NCI-H226 (cell line): ENCODE results near the gene TMEM181.
"Not testable (repeated sequence)": the region's sequence is repeated elsewhere in the genome, so short reads cannot be mapped to it uniquely, and the experiment has no call there.

Source experiments
- DNase-seq: peaks from one replicate; pipeline ENCODE4 v3.0.0-alpha.2; 2015

TMEM181 gene

DNA sequence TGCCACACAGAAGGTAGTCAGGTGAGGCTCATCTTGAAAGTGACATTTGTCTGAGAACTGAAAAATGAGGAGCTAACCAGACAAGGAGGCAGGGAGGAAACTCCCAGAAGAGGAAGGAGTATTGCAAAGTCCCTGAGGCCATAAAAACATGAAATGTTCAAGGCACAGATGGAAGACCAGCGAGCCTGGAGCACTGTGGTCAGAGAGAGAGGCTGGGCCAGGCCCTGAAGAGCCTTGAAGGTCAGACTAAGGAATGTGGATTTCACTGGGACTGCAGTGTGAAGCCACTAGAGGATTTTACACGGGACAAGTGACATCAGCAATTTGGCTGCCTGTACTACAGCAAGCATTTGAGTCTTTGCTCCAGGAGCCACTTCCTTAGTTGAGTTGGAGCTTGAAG is 21.1 kb upstream of the TMEM181 start:
- DNase-seq, result no peak

DNA sequence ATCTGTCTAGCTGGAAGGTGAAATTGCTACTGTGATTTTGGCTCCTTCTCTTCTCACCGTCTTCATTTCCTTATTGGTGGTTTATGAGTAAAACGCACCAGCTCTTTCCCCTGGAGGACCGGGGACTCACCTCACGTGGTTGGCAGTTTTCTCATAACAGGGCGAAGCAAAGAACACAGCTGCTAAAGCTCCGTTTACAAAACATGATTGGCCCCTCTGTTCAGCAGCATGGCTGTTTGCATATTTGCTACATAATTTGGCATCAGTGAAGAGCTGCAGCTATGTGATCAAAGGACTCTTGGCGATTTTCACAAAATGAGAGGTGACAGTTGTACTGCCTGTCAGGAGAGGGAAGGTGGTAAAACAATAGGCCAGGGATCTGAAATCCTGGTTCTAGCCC is 20.5 kb upstream of the TMEM181 start:
- DNase-seq, result no peak

DNA sequence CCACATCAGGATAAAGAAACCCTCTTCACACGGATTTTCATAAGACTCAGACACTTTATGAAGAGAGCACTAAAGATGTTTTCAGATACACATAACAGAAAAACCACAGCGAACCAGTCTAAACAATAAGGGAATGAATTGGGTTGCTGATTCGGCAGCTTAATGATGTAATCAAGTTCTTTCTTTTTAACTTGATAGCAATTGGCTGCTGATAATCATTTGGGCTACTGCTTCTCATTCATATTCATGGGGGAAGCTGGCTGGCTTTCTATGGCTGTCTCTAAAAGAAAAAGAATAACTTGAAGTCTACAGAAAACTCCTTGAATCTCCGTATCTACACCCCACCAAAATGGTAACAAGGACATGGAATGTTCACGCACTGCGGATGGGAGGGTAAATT is 20.0 kb upstream of the TMEM181 start:
- no peak for DNase-seq

DNA sequence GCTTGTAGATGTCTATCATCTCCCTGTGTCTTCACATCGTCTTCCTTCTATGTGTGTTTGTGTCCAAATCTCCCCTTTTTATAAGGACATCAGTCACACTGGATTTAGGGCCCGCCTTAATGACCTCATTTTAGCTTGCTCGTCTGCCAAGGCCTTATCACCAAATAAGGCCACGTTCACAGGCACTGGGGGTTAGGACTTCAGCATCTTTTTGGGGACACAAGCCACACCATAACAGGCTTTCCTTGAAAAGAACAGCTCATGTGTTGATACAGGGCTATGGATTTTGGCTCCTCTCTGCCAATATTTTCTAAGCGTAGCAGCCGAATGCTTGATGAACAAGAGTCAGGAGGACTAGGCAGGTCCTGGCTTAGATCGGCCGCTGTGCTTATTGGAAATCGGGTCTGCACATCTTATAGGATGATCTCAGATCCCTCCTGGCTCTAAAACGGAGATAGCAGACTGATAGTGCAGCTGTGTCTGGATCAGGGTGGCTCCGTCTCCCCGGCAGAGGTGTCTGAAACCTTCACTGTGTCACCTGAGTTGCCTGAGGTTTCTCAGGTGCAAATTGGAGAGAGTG is 16.2 kb upstream of the TMEM181 start:
- DNase-seq, result no peak

DNA sequence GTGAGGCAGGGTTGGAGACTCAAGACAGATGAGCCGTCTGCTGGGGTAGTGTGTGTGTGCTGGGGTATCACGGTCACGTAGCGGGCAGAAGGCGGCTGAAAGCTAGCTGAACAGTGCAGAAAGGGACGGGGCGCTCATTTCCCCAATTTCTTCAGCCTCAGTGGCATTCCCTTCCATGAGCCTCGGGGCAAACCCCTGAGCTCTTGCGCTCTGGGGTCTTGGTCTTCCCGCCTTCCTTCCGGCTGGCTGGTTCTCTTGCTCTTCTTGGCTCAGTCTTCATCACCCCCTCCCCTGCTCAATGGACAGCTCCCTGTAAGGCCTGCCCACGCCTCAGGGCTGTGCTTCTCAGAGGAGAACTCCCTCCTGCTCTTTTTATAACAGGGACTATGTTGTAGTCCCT is 15.5 kb upstream of the TMEM181 start:
- no peak for DNase-seq

DNA sequence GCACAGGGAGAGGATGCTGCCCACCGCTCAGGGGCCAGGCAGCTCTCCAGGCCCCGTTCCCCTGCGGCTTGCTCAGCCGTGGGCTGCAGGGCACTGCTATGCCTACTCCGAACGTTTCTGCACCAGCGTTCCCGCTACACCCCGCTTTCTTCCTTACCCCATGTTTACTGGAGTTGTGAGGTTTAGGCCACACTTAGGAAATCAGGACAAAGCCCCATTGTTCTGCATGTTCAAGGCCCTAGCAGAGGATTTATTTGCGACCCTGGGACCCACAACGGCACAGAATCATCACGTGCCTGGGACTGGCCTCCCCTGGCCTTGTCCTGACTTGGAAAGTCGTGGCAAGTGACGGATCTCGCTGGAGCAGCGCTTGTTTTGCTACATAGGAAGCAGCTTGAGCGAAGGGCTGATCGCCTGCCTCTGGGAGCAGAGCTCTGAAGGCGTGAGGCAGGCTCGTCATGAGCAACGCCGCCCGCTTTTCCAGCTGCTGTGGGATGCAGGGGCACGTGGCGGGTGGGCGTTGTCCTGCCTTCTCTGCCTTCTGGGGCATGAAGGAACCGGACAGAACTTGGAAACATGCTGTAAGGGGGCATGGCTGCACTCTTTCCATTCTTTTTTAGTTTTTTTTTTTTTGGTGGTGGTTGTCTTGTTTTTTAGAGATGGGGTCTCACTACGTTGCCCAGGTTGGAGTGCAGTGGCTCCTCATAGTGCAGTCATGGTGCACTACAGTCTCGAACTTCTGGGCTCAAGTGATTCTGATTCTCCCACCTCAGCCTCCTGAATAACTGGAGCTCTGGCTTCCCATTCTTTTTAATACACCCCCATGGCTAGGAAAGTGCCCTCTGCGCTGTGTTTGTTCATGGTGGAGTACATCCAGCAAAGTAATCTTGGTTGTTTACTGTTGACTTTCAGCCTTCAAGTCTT is 14.6 kb upstream of the TMEM181 start:
- no peak for DNase-seq

DNA sequence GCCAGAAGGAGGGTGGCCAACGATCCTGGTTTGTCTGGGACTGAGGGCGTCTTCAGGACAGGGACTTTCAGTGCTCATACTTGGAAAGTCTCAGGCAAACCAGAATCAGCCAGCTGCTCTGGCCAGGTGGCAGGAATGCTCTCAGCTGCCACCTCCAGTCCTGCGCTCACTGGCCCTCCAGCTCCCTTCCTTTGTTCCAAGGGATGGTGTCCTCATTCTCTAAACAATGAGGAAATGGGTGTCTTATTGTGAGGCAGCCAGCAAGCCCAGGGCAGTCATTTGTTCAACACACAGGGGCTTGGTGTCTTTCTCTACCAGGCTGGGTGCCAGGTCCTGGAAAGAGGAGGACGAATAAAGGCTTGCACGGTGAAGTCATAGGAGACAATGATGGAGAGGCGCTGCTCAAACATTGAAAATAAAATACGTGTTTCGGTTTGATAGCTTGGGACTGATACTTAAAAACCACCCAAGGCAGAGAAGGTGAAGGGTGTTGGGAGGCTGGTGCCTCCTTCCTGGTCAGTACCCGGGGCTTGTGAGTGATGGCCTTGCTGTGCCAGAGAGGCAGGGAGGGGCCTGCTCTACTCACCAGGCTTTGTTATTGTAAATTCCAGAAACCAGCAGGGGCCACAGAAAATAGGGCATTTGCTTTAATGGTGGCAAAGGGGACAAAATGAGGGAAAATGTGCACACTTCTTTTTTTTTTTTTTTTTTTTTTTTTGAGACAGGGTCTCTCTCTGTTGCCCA is 11.3 kb upstream of the TMEM181 start:
- DNase-seq, result no peak

DNA sequence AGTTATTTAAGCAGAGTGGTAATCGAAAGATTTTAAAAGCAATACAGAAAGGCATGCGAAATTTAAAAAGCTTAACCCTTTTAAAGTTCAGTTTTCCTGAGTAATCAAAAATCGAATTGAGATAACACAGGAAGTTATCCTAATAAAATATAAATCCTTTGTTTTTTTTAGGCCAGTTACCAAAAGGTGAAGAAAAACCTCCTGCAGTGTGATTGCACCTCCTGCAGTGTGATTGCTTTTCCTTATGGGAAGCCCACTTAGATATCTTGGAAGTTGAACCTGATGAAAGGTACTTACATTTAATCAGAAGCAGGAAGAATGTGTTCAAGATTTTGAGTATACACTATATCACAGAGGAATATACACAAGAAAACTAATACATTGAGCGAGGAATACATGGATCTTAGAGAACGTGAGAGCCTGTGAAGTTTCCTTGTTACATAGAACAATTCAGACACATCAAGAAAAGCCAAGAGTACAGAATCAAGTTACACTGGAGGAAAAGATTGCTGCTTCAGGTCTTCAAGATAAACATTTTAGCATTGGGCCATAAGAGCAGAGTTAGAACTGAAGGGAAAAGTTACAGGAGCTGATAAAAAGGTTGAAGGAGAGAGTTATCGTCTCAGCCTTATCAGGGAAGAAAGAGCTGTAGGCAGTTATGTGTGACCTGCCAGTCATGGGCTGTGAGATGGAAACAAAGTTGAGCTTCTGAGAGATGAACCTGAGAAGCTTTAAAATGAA is 7.7 kb upstream of the TMEM181 start:
- DNase-seq, result no peak

DNA sequence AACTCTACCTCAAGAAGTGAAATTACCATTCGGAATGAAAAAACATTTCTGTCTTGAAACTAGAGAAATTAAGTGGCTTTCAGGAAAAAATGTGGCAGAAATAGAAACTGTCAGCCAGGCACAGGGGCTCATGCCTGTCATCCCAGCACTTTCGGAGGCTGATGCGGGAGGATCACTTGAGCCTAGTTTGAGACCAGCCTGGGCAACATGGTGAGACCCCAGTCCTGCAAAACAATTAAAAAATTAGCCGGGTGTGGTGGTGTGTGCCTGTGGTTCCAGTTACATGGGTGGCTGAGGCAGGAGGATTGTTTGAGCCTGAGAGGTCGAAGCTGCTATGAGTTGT is 7.1 kb upstream of the TMEM181 start:
- no peak for DNase-seq

DNA sequence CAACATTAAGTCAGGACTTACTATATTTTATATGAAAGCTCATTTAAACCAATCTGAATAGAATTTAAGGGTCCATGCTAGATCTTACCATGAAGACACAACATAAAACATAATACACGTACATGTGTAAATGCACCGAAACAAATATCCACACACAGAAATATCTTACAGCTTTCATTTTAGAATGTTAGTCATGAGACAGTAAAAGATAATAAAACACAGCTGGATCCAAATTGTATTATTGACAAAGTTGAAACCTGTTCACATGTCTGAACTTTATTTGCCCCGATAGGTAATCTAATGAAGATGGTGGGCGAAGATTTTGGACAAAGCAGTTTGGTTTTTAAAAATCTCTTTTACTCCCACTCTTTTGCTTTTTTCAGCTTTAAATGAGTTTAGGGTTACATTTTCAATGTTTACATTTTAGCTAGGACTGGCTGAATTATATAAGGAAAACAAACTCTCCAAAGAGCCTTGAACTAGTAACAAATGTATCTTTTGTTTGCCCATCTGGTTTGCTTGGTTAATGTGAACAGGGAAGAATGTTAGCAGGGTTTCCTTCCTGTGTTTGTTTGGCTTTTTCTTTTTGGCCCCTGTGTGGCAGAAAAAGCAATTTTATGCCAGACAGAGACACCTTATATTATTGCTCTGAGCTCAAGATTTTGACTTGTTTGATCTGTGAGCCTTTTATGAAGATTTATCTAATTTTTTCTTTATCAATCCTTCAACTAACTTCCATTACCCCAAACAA is 5.1 kb upstream of the TMEM181 start:
- no peak for DNase-seq

DNA sequence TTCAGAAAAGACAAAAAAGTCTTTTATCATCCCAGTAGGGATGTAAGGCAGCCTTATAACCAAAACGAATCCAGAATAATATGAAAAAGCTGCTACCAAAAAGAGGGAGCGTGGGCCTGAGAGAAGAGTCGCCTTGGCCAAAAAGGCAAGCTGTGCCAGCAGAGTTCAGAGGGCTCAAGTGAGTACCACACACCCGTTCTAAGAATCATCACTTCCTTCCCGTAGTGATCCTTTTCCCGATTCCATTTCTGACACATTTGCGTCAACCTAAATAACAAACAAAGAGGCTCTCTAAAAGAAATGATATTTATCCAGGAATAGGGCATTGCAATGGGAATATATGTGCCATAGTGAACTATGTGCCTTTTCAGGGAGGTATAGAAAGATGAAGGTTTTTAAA is 3.8 kb upstream of the TMEM181 start:
- no peak for DNase-seq

DNA sequence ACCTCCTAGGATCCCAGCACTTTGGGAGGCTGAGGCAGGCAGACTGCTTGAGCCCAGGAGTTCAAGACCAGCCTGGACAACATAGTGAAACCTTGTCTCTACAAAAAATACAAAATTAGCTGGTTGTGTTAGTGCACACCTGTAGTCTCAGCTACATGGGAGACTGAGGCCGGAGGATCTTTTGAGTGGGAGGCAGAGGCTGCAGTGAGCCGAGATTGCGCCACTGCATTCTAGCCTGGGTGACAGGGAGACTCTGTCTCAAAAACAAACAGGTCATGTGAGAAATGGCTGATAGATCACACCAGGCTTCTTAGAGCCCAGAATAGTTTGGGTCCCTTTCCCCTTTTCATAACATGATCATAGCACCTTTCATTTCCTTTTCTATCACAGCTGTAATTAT is 2.8 kb upstream of the TMEM181 start:
- DNase-seq, result not testable (repeated sequence)

DNA sequence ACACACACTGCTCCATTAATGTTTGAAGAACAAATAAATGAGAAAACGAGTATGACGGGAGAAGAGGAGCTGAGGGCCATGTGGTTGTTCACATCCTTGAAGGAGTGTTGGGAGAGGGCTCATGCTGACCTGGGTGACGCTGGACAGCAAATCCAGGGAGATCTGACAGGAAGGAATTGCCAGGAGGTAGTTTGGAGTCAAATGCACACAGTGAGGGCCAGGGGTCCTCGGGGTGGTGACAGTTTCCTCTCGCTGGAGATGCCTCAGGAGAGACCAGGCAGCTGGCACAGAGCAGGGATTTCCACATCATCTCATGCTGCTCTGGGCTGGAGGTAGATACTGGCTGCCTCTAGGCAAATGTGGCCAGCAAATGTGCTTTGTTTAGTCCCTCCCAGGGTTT is 2.0 kb upstream of the TMEM181 start:
- DNase-seq, result no peak

DNA sequence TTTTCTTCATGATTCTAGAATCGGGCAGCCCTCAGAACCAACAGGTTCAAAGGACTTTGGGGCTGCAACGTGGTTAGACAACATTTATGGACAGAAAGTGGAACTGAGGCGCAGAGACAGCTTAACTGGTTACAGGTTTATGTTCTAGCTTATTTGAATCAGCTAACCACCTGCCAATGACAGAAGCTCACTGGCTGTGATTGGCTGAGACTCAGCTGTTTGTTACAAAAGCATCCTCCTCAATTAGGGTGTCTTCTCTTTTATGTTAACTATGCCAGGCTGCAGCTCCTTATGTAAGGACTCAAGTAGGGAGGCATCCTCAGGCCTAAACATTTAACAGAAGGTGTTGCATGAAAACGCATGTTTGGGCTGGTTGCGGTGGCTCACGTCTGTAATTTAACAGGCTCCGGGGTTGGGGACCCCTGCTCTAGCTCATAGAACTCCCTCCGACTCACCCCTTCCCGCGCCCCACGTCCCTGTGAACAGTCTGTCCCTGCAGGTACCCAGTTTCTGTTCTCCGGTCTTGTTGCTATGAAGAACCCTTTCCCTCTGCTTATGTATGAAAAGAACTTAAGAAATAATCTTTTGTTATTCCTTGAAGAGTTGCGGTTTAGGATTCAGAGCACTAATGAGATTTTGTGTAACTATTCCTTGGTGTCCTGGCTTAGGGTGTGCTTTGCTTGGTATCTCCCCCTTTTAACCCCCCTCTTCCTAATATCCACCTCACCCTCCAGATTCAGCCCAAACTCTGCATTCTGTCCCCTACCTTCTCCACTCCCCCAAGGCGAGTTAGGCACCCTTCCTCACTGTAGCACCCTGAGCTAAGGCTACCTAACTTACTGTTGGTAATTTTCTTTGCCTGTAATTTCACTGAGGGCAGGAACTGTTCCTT is 1.2 kb upstream of the TMEM181 start:
- no peak for DNase-seq

DNA sequence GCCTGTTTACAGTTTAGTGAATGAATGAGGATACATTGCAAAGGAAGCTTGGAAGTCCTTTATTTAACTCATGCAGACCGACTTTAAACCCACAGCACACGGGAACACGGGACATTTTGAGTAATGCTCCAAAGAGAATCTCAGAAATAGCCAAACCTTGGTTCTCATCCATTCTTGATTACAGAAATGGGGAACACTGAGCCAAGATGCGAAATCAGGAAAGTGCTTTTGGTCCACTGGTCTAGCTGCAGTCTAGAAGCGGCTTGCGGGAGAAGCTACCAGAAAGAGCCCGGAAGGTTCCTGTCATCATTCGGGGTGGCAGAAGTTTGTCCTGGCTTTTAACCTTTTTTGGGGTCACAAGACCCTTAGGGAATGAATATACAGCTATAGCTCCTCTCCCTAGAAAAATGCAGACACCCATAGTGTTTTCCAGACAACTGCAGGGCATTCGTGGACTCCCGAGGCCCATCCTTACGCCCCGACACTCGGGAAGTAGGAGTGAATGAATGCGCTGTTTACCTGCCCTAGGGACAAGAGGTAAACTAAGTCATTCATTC is 475 bp upstream of the TMEM181 start:
- DNase-seq, result no peak

DNA sequence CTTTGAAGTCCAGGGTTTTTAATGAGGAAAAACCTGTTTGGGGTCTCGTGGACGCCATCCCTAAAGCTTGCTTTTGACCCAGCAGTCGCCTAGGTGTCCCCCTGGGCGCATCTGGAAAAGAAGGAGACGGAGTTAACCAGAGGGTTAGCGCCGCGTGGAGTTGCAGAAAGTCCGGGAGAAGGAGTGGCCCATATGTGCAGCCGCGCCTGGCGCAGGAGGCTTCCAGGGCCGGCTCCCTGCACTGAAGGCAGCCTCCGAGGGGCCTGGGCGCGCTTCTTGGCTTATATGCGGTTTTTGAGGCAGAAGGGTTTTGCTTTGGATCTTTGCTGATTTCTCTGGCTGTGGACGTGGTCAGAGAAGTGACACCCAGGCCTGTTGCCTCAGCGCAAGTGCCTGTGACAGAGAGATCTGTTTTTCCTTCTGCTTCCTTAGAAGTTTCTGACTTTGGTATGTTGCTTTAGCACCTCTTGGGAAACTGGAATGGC is 987 bp downstream of the TMEM181 start:
- DNase-seq, result no peak

DNA sequence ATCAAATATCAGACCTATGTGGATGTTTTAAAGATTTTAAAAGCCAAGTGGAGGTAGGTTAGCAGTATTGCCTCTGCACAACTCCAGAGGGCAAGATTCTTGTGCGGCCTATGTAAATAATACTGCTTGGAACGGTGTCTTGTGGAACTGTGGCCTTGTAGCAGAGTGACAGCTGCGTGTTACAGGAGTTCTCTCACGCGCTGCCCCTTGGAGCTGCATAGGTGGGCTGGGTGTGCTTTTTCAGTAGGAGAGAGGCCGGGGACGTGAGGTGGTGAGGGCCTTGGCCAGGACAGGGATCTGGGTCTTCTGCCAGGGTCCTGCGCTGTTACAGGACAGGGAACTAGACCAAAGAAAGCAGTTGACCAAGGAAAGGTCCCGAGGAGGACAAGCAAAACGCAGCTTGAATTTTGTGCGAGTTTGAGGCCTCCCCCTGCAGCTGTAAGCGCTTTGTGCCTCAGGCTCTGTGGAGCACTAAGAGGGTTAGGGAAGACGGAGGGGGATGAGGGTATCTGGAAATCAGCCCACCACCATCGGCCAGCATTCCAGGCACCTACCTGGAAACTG is 1.5 kb downstream of the TMEM181 start:
- DNase-seq, result no peak

DNA sequence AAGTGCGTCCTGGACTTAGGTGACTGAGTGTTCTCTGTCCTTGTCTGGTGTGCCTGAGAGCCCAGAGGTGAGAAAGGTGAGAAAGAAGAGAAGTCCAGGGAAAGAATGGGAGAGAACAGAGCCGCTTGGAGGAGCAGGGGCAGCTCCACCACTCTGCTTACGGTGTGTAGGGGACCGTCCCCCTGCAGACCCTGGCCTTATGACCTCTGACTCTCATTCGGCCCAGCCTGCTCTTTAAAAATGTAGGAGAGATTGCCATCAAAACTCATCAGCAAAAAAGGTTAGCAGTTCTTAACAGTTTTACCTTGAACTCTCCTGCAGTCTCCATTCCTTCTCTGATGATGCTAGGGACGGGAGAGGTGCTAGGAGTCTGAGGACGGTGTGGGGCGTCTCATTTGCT is 2.0 kb downstream of the TMEM181 start:
- DNase-seq, result no peak

DNA sequence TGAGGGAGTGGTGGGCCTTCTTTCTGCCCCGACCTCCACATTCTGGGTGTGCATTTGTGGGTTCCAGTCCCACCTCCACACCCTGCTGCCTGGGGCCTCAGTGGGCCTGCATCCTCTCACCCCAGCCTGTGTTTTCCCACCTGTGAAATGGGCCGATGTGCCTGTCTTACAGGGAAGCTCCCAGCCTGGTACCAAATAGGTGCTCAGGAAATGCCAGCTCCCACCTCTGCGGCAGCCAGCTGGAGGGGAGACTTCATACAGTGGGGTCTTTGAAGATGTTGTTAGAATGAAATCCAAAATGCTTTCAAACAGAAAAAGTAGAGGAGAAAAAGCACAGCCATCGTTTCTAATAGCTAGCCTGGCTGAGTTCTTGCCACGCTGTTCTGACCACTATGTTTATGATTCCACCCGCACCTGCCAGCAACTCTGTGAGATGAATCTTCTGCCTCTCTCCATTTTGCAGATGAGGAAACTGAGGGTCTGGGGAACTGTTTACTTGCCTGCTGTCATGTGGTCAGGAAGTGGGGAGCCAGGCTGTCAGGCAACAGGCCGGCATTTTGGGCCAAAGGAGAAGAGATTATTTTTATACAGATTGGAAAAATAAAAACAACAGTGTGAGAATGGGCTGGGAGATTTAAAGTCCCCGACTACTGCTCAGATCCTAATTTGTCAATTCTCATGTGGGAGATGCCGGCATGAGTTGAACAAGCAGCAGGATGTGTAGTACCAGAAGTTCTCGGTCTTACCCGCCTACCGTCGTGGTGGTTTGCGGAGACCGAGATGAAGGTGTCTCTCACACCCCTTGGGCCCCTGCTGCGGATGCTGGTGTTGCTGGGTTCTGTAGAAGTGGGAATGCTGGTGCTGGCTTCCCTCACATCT is 4.6 kb downstream of the TMEM181 start:
- no peak for DNase-seq

DNA sequence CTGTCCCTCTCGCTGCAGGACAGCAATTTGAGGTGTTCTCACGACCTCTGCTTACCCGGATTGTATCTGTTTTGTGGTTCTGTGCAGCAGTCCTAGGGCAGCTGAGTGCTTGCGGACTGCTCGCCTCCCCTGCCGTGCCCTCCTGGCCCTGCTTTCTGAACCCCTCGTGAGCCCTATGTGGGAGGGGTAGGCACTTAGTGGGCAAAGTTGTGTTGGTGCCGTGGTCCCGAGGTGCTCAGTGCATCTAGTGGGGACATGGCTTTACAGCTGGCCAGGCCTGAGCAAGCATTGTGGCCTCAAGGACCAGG is 5.2 kb downstream of the TMEM181 start:
- DNase-seq, result no peak
